GM21737 (cell line): ENCODE measurements around the gene ACTN1.

Experiments
- ATAC-seq: cut with Tn5 transposase; IDR thresholded peaks from one replicate; pipeline ENCODE4 v1.9.1; 2021; ENCODE audit warnings: mild to moderate bottlenecking, moderate library complexity; ENCODE audit not compliant: unreplicated experiment

Gene ACTN1

GRCh38 chr14:68836082-68836481 lies 143.0 kb downstream of the ACTN1 start:
- ATAC-seq: no peak

GRCh38 chr14:68834816-68835215 lies 144.3 kb downstream of the ACTN1 start:
- no peak for ATAC-seq

- no peak for ATAC-seq
Measured at GRCh38 chr14:68828698-68829097, 150.4 kb downstream of the ACTN1 start.

GRCh38 chr14:68825729-68826128 lies 153.4 kb downstream of the ACTN1 start:
- ATAC-seq: no peak

GRCh38 chr14:68824517-68825347 lies 154.4 kb downstream of the ACTN1 start:
- no peak for ATAC-seq

GRCh38 chr14:68824207-68824516 lies 154.9 kb downstream of the ACTN1 start:
- ATAC-seq: no peak
